B cell (primary cell): ENCODE results near the gene MC2R. TPM values are rescaled to one million over a fixed set of nuclear protein-coding genes. Genes with fewer than 3 reads are reported as not detected.

Experiments used
- ATAC-seq: fragments of 200-7000 bp; cut with Tn5 transposase; one replicate; pipeline ENCODE4 v1.10.0; 2021; ENCODE audit warnings: low read depth, mild to moderate bottlenecking, moderate number of reproducible peaks, moderate library complexity
- CTCF ChIA-PET: fragments of 350-600 bp; sonication (Branson Sonifier 250); formaldehyde crosslinking; loops from one replicate; lab custom pipeline; 2021; ENCODE audit warnings: antibody characterized with exemption, inconsistent platforms; lab: Charles Lee
- POLR2A ChIA-PET: fragments of 350-600 bp; sonication (Branson Sonifier 250); formaldehyde crosslinking; loops from one replicate; lab custom pipeline; 2021; ENCODE audit warnings: antibody characterized with exemption; lab: Charles Lee
- DNase-seq: peaks from one replicate; pipeline ENCODE4 v3.0.0; 2013
- H2AFZ ChIP-seq: 2 replicates; pipeline ENCODE4 v1.6.1; 2012; ENCODE audit warnings: mild to moderate bottlenecking, low read depth, low read length; ENCODE audit not compliant: insufficient read depth, poor library complexity, severe bottlenecking
- H3K27ac ChIP-seq, 2 donors: 1 replicate in 1 of 2; 2 replicates in 1 of 2; pipeline ENCODE4 v1.5.1; 2012 to 2013; ENCODE audit warnings: low read length in 2 of 2, mild to moderate bottlenecking in 2 of 2, moderate library complexity in 1 of 2
- H3K27me3 ChIP-seq, 4 experiments: fragments of 200-600 bp in 1 of 4; sonication (generic) in 1 of 4; replicated peaks in 1 of 4; 1 replicate in 2 of 4; 2 replicates in 2 of 4; pipeline versions ENCODE4 v1.6.1 to v1.7.0; 2013 to 2016; ENCODE audit warnings: low read length in 3 of 4, mild to moderate bottlenecking in 2 of 4, mixed read lengths in 1 of 4, moderate library complexity in 1 of 4; ENCODE audit not compliant: insufficient read depth in 4 of 4, control insufficient read depth in 3 of 4; ENCODE audit errors: control extremely low read depth in 1 of 4
- H3K36me3 ChIP-seq, 2 experiments: replicated peaks in 1 of 2; 1 replicate in 1 of 2; 2 replicates in 1 of 2; pipeline versions ENCODE4 v1.6.1 to v1.7.1; 2013; ENCODE audit warnings: low read length in 1 of 2; ENCODE audit not compliant: insufficient read depth in 2 of 2, control insufficient read depth in 1 of 2; ENCODE audit errors: control extremely low read depth in 1 of 2, extremely low read depth in 1 of 2
- H3K4me1 ChIP-seq, 2 donors: fragments of 200-600 bp in 1 of 2; sonication (generic) in 1 of 2; 1 replicate in 1 of 2; 2 replicates in 1 of 2; pipeline versions ENCODE4 v1.5.1 to v1.6.1; 2013 to 2017; ENCODE audit warnings: low read length in 2 of 2; ENCODE audit not compliant: control insufficient read depth in 2 of 2, insufficient read depth in 2 of 2
- H3K4me2 ChIP-seq: replicated peaks from 2 replicates; pipeline ENCODE3; 2012; ENCODE audit warnings: mild to moderate bottlenecking, low read depth, low read length; ENCODE audit not compliant: poor library complexity, severe bottlenecking
- H3K4me3 ChIP-seq, 5 experiments: fragments of 200-600 bp in 1 of 5; sonication (generic) in 1 of 5; 1 replicate in 3 of 5; 2 replicates in 2 of 5; pipeline versions ENCODE4 v1.5.1 to v1.7.0; 2011 to 2016; ENCODE audit warnings: low read length in 4 of 5, mild to moderate bottlenecking in 4 of 5, low read depth in 2 of 5, control low read depth in 1 of 5, moderate library complexity in 1 of 5; ENCODE audit not compliant: insufficient read depth in 1 of 5; ENCODE audit errors: control extremely low read depth in 1 of 5, extremely low read depth in 1 of 5
- H3K79me2 ChIP-seq: fragments of 200-600 bp; sonication (generic); one replicate; pipeline ENCODE4 v1.6.0; 2016; ENCODE audit warnings: low read length; ENCODE audit not compliant: control insufficient read depth, insufficient read depth
- H3K9ac ChIP-seq: fragments of 200-600 bp; sonication (generic); 2 replicates; pipeline ENCODE4 v1.6.1; 2017; ENCODE audit warnings: mild to moderate bottlenecking, low read length, moderate library complexity
- H3K9me3 ChIP-seq, 3 donors: one replicate each; pipeline versions ENCODE4 v1.6.1 to v1.7.1; 2013; ENCODE audit warnings: low read length in 2 of 3; ENCODE audit not compliant: control insufficient read depth in 2 of 3, insufficient read depth in 1 of 3; ENCODE audit errors: control extremely low read depth in 1 of 3
- H4K20me1 ChIP-seq: 2 replicates; pipeline ENCODE4 v1.6.0; 2012; ENCODE audit warnings: mild to moderate bottlenecking, low read length; ENCODE audit not compliant: insufficient read depth, control insufficient read depth, poor library complexity, severe bottlenecking
- H3K27ac Mint-ChIP-seq: one replicate; pipeline ENCODE4 v1.8.0; 2021; ENCODE audit warnings: mixed read lengths
- H3K27me3 Mint-ChIP-seq: one replicate; pipeline ENCODE4 v1.8.0; 2021; ENCODE audit warnings: mixed read lengths
- H3K4me1 Mint-ChIP-seq: one replicate; pipeline ENCODE4 v1.8.0; 2021; ENCODE audit warnings: mixed read lengths
- H3K4me3 Mint-ChIP-seq: one replicate; pipeline ENCODE4 v1.8.0; 2021; ENCODE audit warnings: mixed read lengths
- H3K9me3 Mint-ChIP-seq: one replicate; pipeline ENCODE4 v1.8.0; 2022; ENCODE audit warnings: mixed read lengths; ENCODE audit not compliant: insufficient read depth
- EZH2 ChIP-seq: IDR thresholded peaks from 2 replicates; pipeline ENCODE4 v1.6.1; 2012; ENCODE audit warnings: borderline replicate concordance, low read depth, mild to moderate bottlenecking, moderate library complexity, low read length; ENCODE audit not compliant: insufficient read depth, poor library complexity, severe bottlenecking
- WGBS: methylation state at CpG from one replicate; pipeline ENCODE4 v1.1.5; 2013; ENCODE audit warnings: missing lambda C conversion rate; ENCODE audit not compliant: insufficient coverage; 5-methylcytosine and 5-hydroxymethylcytosine counted together
- intact Hi-C: fragments of 100-400 bp; cut with micrococcal nuclease; formaldehyde crosslinking; loops from one replicate; pipeline ENCODE4 v1.10.0; 2022
- polyA plus RNA-seq: library from polyadenylated mRNA; depleted of rRNA; stranded (reverse); fragments of >200 nt; gene quantifications from 2 replicates; pipeline ENCODE4 v1.2.3, GENCODE V29; 2012
- total RNA-seq, 2 donors: library from RNA; stranded (reverse); fragments of 120-200 nt in 1 of 2; gene quantifications; 1 replicate in 1 of 2; 2 replicates in 1 of 2; pipeline versions ENCODE4 v1.2.3 to v1.2.4, GENCODE V29; 2013 to 2022
- TF ChIP-seq, protein P1 (sequence below): fragments of 200-600 bp; IDR thresholded peaks from one replicate; pipeline ENCODE4 v1.8.0; 2022; ENCODE audit warnings: antibody characterized with exemption, mild to moderate bottlenecking

The MC2R gene
- total and polyA plus RNA-seq, 2 donors (not counting 1 experiment from before 2014, with no cell fraction given): not detected

DNA sequence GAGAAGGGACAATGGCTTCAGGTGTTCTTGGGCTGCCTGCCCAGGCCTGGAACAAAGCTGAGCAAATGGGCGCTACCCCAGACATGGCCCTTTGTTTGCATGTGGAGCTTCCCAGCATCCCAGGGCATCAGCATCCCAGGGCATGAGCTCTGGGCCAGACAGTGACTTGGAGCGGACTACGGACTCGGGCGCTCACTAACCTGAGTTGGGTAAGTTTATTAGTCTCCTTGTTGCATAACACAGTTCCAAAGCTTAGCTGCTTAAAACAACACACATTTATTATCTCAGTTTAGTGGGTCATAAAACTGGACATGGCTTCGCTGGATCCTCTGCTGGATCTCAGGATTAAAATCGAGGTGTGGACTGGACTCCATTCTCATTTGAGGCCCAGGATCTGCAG is 35.8 kb downstream of the MC2R start:
- no peaks in the 10 kb centered on the region for H4K20me1 ChIP-seq
- H3K4me1 ChIP-seq: no peaks in the 10 kb centered on the region
- no peak for DNase-seq
- H3K27me3 ChIP-seq: peaks cover 0 to 4% (median 0%) of the 10 kb centered on the region in 4 experiments
- 93% methylated on average over 7 of the region's 7 CpGs for WGBS
- no peak for ATAC-seq
- no peak overlapping the region for H3K9ac ChIP-seq
- H3K79me2 ChIP-seq: no peaks in the 10 kb centered on the region
- no peak overlapping the region for H3K4me2 ChIP-seq
- H2AFZ ChIP-seq: no peak overlapping the region
- H3K27me3 Mint-ChIP-seq: peaks cover 3% of the 10 kb centered on the region
- TF ChIP-seq EZH2: no peak
- TF ChIP-seq, protein P1, sequence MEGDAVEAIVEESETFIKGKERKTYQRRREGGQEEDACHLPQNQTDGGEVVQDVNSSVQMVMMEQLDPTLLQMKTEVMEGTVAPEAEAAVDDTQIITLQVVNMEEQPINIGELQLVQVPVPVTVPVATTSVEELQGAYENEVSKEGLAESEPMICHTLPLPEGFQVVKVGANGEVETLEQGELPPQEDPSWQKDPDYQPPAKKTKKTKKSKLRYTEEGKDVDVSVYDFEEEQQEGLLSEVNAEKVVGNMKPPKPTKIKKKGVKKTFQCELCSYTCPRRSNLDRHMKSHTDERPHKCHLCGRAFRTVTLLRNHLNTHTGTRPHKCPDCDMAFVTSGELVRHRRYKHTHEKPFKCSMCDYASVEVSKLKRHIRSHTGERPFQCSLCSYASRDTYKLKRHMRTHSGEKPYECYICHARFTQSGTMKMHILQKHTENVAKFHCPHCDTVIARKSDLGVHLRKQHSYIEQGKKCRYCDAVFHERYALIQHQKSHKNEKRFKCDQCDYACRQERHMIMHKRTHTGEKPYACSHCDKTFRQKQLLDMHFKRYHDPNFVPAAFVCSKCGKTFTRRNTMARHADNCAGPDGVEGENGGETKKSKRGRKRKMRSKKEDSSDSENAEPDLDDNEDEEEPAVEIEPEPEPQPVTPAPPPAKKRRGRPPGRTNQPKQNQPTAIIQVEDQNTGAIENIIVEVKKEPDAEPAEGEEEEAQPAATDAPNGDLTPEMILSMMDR: no peak
- H3K27ac ChIP-seq: no peak overlapping the region
- no peak overlapping the region for H3K4me3 ChIP-seq
- H3K36me3 ChIP-seq: no peaks in the 10 kb centered on the region
- peaks cover 0 to 2% (median 0%) of the 10 kb centered on the region in 3 donors for H3K9me3 ChIP-seq
- no peaks in the 10 kb centered on the region for H3K4me1 Mint-ChIP-seq
- intact Hi-C loops: no loop called here
- H3K27ac Mint-ChIP-seq: no peak overlapping the region
- H3K4me3 Mint-ChIP-seq: no peak overlapping the region
- CTCF ChIA-PET: no interaction called here
- POLR2A ChIA-PET: no interaction called here
- H3K9me3 Mint-ChIP-seq: no peaks in the 10 kb centered on the region

DNA sequence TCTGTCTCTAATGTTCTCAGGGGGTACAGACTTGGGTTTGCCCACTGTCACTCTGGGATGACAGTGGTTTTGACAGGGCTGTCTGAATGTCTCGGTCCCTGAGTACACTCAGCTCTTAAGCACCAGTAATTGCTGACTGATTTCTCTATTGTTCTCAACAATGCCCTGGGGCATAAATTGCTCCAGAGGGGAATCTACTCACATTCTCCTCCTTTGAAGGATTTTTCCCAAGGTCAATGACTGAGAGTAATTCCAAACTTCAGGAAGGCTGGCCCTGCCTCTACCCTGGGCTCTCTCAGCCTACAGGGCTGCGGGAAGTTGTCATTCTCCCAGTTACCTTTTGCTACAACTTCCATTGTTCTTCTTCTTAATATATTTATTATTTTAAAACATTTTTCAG is 36.5 kb downstream of the MC2R start:
- Mint-ChIP-seq H3K27me3 (peaks cover 1% of the 10 kb centered on the region), H3K4me3 (no peak overlapping the region), H3K9me3 (no peaks in the 10 kb centered on the region), H3K27ac (no peak overlapping the region), H3K4me1 (no peaks in the 10 kb centered on the region)
- Histone ChIP-seq H4K20me1 (no peaks in the 10 kb centered on the region), H3K4me1 (no peaks in the 10 kb centered on the region), H2AFZ (no peak overlapping the region), H3K79me2 (no peaks in the 10 kb centered on the region), H3K36me3 (no peaks in the 10 kb centered on the region), H3K9ac (no peak overlapping the region), H3K4me3 (no peak overlapping the region), H3K27ac (no peak overlapping the region), H3K4me2 (no peak overlapping the region), H3K27me3 (peaks cover 0 to 4% (median 0%) of the 10 kb centered on the region in 4 experiments), H3K9me3 (peaks cover 0 to 2% (median 0%) of the 10 kb centered on the region in 3 donors)
- DNase-seq (no peak), ATAC-seq (no peak)
- POLR2A ChIA-PET: no interaction called here
- WGBS: 75% methylated on average over 1 of the region's 2 CpGs
- no peak for TF ChIP-seq EZH2
- TF ChIP-seq, protein P1: no peak
- CTCF ChIA-PET: no interaction called here
- intact Hi-C loops: no loop called here
